K562 (cell line): ENCODE results near the gene BIRC5. TPM values are rescaled to one million over a fixed set of nuclear protein-coding genes. Genes with fewer than 3 reads are reported as not detected.

Experiments
- NCOA4 ChIP-seq: fragments of 450-650 bp; IDR thresholded peaks from 2 replicates; pipeline ENCODE4 v1.6.1; 2018; ENCODE audit warnings: mild to moderate bottlenecking; ENCODE audit not compliant: partially characterized antibody
- NR2C2 ChIP-seq, 2 experiments: fragments of 200-800 bp in 1 of 2; sonication (Bioruptor generic) in 1 of 2; sonication (generic) in 1 of 2; formaldehyde crosslinking in 1 of 2; IDR thresholded peaks; 2 replicates each; pipeline versions ENCODE4 v1.6.1 to v1.8.0; 2016 to 2022; ENCODE audit warnings: mild to moderate bottlenecking in 1 of 2, missing compliant biosample characterization in 1 of 2, missing genetic modification characterization in 1 of 2, missing genetic modification reagents in 1 of 2
- NRF1 ChIP-seq, 2 experiments: fragments of 450-650 bp; IDR thresholded peaks in 1 of 2; conservative IDR thresholded peaks in 1 of 2; 2 replicates each; pipeline ENCODE4 v1.6.1; 2014; ENCODE audit warnings: mild to moderate bottlenecking in 2 of 2
- POLR3A ChIP-seq: IDR thresholded peaks from 2 replicates; pipeline ENCODE4 v1.6.1; 2011; ENCODE audit warnings: borderline replicate concordance, mild to moderate bottlenecking, moderate library complexity; ENCODE audit not compliant: insufficient read length, insufficient read depth; ENCODE audit errors: extremely low read depth
- ZNF217 ChIP-seq: sonication (generic); formaldehyde crosslinking; IDR thresholded peaks from 2 replicates; pipeline ENCODE4 v1.8.0; 2022; ENCODE audit warnings: mild to moderate bottlenecking, missing genetic modification reagents
- polyA plus RNA-seq, 8 experiments: library from polyadenylated mRNA; depleted of rRNA in 4 of 8; stranded (reverse) in 5 of 8; unstranded in 3 of 8; fragments of >200 nt; fragmentation: Nextera tagmentation in 2 of 8; fragmentation: Illumina TruSeq in 1 of 8; extraction: Ambion mirVana in 2 of 8; extraction: Trizol in 1 of 8; gene quantifications; 2 replicates each; pipeline versions ENCODE4 v1.2.1 to v1.2.3, GENCODE V29; 2011 to 2014; ENCODE audit warnings: inconsistent platforms in 1 of 8, missing spikeins in 1 of 8
- total RNA-seq, 7 experiments: library from RNA; depleted of rRNA in 6 of 7; stranded (reverse); fragments of >200 nt in 6 of 7; fragmentation: Illumina TruSeq in 2 of 7; extraction: Trizol in 2 of 7; gene quantifications; 2 replicates each; pipeline versions ENCODE4 v1.2.1 to v1.2.3, GENCODE V29; 2011 to 2021; ENCODE audit warnings: low replicate concordance in 1 of 7
- TF ChIP-seq, protein P1 (sequence below): fragments of 250-450 bp; sonication (Bioruptor Pico); IDR thresholded peaks from 2 replicates; pipeline ENCODE4 v1.5.0; 2020; ENCODE audit warnings: mild to moderate bottlenecking

The BIRC5 gene
- total and polyA plus RNA-seq, 9 of the 15 experiments (the other 6 are each of a cell fraction or from before 2014, with no cell fraction given) = 64.4 to 140 (median 101) TPM

DNA sequence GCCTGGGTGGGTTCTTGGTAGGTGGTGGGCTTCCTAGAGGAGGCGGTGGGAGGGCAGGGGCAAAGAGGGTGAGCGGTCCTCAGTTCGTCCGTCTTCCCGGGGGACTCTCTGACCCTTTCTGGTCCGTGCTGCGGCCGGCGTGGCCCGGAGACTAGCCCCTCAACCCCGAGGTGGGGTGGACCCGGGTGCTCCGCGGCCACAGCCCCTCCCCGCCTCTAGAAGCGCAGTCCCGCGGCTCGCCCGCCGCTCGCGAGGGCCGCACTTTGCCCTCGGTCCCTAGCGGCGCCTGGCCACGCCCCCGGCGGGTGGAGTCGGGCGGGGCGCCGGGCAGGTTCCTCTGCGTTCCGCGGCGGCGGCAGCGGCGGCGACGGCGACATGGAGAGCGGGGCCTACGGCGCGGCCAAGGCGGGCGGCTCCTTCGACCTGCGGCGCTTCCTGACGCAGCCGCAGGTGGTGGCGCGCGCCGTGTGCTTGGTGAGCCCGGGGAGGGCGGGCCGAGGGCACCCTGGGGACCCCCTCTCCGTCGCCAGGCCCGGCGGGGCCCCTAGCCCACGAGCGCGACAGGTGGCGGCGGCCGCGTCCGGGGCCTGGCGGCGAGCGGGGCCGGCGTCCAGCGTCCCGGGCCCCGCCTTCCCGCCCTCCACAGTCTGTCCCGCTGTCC, 45.7 kb upstream of the BIRC5 start, which contains the start of gene SYNGR2 (continued):
- TF ChIP-seq NR2C2 (CRISPR knock-in tag; IDR thresholded peaks at IDR 0.05) (no peak), NR2C2 (tag; IDR thresholded peaks at IDR 0.05) (peak; percentile 30; the same call in 1 of the 2 replicates), NRF1 (conservative IDR thresholded peaks at IDR 0.05 in 1 of 2, IDR thresholded peaks at IDR 0.05 in 1 of 2) (peak in 1 of 2 experiments; percentile 60; a peak in 2 of 4 replicates), NCOA4 (no peak), ZNF217 (CRISPR knock-in tag) (no peak), POLR3A (no peak)
- TF ChIP-seq, protein P1, sequence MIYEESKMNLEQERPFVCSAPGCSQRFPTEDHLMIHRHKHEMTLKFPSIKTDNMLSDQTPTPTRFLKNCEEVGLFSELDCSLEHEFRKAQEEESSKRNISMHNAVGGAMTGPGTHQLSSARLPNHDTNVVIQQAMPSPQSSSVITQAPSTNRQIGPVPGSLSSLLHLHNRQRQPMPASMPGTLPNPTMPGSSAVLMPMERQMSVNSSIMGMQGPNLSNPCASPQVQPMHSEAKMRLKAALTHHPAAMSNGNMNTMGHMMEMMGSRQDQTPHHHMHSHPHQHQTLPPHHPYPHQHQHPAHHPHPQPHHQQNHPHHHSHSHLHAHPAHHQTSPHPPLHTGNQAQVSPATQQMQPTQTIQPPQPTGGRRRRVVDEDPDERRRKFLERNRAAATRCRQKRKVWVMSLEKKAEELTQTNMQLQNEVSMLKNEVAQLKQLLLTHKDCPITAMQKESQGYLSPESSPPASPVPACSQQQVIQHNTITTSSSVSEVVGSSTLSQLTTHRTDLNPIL (CRISPR knock-in tag) = no peak
